SKM-1 treated with dmso at 0.1 percent for 144 hours (cell line): ENCODE data around the gene DDN.

ENCODE experiments used
- DNase-seq: peaks from one replicate; lab custom pipeline; 2025; ENCODE audit not compliant: unreplicated experiment; lab: John Stamatoyannopoulos, UW

The DDN gene

DNA sequence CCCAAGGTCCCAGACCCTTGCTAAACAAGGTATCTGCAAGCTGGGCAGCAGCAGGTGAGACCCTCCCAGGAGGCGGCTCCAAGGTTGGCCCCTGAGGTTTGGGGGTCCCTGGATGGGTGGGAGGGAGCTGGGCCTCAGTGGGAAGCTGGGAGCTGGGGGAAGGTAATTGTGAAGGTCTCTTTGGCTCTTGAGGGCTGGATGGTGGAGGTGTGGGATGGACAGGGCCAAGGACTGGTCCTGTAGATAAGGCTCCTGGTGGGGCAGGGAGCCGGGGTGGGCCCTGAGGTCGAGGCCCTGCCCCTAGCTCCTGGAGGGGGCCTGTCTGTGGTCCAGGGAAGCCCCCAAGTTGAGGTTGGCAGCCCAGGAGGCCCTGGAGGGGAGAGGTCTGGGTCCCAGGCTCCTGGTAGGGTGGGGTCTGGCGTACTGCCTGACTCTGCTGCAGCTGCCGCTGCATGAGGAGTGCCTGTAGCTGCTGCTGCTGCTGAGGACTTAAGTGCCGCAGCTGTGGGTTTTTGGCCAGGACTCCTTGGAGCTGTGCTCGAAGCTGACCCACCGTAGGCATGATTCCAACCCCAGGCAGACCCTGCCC lies 32.5 kb upstream of the DDN start:
- DNase-seq = no peak

DNA sequence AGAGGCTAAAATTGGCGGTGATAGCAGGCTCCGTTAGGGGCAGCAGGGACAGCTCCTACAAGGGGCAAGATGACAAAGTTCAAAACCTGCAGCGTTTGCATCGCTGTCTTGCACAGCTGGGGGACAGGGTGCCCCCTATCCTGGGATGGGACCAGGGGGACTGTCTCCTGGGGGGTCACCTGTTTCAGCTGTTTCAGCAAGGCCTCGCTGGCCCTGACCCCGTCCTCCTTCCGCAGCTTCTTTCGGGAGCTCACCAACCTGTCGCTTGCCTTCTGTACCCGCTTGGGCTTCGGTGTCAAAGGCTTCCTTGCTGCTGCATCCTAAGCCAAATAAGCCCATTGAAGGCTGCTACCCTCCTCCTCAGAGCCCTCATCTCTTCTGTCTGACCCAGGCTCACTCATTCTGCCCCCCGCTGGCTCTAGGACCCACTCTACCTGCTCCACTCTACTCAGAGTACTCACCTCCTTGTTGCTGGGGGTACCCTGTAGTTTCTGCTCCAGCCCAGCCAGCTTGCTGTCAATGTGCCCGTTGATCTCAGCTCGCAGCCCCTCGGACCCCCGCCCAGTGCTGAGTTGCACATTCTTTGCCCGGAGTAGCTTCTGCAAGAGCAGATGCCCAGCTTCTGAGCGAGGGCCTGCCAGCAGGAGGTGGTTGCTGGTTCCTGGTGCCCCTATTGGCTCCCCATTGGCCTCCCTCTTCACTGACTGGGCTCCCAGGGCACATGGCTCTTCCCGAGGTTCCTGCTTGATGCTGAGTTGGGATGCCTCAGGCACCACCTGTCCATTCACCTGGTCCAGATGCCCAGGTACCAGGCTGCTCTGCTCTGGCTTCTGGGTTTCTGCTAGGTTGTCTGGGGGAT lies 31.8 kb upstream of the DDN start:
- DNase-seq = no peak

DNA sequence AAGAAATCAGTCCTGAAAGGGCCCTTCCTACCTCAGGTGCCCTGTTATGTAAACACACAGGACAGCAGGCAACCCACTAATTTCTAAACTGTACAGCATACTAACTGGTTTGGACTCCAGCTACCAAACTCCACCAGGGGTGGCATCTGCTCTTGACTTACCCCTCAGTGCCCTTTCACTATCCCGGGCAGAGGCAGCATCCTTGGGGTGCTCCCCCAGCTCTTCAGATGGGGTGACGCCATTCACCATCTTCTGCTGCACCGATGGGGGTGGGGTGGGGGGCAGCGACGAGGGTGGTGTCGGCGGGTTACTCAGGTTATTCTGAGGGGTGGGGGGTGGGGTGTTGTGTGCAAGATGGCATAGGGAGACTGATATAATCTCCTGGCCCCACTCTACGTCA lies 30.9 kb upstream of the DDN start:
- no peak for DNase-seq

DNA sequence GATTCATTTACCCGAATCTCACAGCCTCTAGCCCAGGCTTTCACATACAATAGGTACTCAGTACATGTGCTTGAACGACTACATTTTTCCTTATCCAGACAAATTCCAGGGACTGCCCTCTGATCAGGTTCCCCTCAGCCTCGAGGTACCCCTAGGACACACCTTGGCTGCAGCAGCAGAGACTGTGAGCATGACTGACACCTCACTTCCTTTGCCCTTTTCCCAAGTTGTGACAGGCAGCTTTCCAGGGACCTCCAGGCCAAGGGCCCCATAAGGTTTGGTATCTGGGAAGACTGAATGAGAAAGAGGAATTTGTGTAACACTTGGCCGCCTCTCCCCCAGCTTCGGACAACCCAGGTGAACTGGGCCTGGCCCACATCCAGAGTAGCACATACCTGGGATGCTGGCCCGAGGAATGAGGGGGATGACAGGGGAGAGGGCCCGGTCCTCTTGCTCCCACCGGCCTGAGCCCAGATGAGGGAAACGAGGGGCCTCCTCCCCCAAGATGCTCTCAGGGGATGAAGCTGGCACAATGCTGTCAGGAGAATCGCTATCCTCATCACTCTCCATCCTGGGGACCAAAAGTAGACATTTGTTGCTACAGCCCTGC lies 29.6 kb upstream of the DDN start:
- no peak for DNase-seq

DNA sequence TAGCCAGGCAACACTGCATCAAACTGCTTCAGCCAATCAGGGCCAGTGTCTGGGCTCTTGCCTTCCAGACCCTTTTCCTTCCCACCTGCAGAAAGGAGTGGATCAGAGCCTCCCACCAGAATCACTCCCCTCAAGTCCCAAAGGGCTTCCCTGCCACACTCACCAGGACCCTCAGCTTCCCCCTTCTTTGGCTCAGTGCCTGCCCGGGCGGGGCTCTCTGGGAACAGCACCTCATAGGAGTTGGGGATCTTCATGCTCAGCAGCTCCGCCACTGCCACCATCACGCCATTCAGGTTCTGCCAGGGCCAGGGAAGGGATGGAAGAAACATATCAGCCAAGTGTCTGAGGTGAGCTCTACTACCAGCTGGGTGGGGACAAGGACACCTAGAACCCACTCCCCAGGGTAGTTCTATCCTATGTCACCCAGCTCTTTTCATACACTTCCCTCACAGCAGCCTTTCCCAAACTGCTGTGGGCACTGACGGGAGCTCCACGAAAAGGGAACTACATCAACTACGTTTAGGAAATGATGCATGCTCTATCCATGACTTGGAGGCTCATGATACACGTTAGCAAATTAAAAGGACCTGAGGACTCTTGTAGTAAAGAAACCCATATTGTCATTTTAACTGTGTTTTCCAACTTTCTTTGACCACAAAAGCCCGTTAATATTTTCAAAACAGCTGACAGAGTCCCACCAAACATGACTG lies 28.8 kb upstream of the DDN start:
- no peak for DNase-seq

DNA sequence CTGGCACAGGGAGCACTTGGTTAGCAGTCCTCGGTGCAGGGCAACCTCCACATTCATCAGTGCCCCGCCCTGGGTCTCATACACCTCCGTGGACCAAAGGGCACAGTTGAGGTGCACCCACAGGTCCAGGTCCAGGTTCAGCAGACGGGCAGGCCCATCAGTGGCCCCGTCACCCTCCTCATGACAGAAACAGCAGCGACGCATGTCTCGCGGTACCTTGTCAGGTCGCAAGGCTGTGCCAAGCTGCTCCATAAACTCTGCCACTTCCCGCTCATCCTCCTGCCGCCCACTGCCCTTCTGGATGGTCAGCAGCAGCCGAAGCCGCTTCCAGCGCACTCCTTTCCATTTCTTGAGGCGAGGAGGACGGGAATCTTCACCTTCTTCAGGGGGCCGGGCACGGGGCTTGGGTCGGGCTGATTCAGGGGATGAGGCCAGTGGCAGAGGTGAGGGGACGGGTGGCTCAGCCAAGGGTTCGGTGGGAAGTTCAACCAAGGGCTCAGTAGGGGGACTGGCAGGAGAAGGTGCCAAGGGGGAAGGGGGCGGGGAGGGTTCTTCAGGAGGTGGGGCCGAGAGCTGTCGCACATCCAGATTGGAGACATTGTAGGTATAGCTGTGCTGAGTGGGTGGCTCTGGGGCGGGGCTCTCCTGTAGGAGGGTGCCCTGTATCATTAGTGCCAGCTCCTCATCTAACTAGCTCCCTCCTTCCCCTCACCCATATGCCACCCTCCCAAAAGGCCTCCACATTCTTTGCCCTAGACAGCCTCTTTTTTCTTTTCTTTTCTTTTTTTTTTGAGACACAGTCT lies 27.7 kb upstream of the DDN start:
- DNase-seq = no peak

DNA sequence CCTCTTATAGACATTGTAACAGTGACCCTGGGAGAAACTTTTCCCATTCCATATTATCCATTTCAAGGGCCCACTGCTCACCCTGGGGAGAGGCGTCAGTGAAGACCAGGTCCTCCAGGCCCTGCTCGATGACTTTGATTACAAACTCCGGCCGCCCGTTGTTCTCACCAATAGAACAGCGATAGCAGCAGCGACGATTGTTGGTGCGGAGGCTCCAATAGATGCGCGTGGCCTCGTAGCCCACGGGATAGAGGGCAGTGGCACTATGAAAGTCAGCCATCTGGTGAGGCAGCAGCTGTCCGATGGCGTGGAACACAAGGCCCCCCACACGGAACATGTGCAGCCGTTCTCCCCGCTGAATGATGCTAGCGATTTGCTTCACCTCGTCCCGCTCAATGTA lies 26.9 kb upstream of the DDN start:
- no peak for DNase-seq

DNA sequence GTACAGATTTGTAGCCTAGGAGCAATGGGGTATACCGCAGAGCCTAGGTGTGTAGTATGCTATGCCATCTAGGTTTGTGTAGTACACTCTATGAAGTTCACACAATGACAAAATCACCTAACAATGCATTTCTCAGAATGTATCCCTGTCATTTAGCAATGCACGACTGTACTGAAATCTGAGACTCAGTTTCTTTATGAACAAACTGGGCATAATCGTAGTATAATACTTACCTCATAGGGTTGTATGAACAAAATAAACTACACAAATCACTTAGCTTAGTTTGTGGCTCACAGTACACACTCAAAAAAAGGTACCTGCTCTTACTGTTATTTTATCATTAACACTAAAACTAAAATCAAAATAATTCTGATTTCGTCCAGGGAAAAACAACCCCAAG lies 26.3 kb upstream of the DDN start:
- no peak for DNase-seq

DNA sequence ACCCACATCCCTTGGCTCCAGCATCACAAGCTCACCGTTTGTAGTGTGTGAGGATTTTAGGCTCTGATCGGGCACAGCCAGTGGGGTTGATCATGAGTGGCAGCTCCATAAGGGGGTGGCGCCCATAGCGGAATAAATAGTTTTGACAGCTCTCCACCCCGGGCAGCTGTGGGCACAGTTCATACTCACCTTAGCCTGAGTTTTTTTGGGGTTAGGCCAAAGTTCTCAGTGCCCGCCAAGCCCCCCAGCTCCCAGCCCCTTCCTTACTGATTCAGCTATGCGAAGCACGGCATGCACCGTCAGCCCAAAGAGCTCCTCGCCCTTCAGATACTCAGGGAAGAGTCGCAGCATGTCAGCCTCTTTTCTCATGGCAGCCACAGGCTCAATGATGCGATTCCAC lies 25.4 kb upstream of the DDN start:
- no peak for DNase-seq

DNA sequence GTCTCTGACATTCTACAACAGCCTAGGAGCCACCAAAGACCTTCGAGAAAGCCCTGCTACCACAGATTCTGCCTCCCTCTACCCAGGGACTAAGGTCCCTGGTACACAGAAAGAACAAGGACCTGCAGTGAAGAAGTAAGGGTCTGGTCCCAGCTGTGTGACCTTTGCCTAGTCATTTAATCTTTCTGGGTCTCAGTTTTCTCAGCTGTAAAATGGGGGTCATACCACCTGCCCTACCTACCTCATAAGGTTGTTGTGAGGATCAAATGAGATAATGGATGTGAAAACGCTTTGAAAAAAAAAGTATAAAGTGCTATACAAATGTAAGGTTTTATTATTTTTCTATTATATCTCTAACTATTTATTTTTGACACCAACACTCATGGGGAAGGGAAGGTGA lies 24.6 kb upstream of the DDN start:
- no peak for DNase-seq

DNA sequence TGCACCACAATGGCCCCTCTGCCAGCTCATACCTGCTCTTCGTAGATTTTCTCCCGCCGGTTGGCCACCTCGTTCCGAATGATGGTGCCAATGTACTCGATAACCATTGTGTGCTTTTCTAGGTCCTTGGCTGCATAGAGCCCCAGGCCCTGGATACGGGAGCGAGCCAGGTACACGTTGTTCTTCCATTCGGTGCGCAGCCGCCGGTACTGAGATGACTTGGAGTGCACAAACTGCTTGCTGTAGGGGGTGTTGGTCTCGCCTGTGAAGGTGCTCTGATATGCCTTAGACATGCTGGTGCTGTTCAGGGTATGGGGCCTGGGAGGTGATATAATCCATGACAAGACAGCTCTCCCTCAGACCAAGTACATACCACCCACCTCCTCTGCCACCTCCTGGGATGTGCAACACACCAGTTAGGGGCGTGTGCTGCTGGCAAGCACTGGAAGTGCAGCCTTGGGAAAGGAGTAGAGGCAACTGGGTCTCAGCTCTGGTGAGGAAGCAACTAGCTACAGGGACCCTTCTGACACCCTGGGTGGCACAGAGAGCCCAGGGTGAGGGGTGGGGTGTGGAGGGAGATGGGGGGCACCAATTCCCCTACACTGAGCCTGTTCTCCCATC lies 23.5 kb upstream of the DDN start:
- DNase-seq = no peak

DNA sequence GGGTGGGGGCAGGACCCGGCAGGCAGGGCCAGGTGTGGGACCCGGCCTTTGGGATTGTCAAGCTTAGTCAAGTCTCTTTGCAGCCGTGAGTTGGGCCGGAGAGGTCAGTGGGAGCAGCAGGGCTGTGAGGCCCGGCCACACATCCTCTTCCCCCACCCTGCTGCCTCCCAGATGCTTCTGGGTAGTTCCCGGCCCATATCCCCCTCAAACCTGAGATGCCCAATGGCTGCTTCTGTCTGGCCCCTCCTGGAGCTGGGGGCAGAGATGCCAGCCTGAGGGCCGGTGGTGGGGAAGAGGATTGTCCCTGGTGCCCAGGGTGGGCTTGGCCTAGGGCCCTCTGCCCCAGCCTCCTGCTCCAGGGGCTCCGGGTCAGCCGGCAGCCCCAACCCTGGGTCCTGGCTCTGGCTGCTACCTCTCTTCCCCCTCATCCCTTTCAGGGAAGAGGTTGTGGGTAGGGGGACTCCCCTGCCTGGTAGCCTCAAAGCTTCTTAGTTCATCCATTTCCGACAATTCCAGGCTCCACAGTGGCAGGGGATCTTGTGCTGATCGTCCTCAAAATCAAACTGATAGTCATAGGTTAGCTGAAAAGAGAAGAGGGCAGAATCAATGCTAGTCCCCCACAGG lies 22.2 kb upstream of the DDN start:
- no peak for DNase-seq

DNA sequence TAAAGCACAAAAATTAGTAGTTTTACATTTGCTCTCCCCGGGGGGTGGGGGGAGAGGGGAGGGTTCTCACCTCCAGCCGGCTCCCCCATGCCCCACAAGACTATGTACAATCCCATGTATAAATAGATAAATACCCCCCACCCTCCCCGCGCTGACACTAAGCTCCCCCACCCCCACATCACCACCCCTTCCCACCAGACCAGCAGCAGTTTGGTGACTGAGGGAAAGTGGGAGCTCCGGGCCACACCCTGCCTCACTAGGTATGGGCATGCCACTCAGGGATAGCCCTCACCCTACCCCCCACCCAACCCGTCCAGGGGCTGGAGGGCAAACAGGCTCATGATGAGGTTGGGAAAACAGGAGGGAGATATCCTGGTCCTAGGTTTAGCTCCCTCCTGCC lies 21.3 kb upstream of the DDN start:
- no peak for DNase-seq

DNA sequence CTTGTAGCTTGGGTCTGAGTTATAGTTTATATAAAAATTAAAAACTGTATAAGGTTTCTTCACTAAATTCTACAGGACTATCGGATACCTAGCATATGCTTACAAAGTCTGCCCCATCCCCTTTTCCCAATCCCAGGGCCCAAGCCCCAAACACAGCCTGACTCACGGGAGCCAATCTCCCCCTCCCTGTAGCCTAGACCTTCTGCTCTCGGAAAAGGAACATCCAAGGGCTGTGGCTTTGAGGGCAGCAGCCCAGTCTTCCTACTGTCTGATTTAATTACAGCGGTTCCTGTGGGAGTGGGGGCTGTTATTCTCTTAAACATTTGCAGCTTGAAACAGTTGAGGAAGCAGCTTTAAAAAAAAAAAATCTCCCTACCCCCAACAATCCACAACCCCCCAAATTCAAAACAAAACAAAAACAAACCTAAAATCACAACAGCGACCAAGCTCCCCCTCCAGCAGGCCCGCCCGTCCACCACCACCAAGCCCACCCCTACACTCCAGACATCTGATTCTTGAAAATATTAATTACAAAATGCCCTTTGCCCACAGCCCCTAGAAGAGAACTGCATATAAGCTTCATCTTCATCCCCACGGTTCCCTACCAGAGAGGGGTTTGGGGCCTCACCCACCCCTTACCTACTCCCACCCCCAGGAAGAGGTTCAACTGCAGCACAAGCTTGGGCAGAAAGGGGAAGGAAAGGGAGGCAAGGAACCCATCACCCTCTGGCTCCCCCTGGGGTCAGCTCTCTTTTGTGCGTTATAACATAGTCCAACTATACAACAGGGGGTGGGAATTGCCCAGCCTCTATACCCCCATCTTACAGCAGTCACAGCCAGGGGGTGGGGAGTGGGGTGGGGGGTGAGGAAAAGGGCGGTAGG lies 20.5 kb upstream of the DDN start:
- DNase-seq = peak; percentile 43

DNA sequence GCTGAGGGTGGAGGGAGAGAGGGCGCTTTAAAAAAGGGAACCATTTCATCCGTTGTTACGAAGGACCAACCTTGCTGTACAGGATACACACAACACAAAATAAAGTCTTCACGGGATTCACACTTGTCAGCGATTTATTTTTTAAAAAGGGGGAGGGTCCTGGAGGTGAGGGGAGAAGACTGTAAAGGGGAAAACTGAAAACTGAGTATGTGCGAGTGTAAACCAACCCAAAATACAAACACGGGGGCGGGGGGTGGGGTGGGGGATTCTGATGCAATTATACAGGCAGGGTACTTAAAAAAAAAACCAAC lies 19.9 kb upstream of the DDN start:
- DNase-seq = peak; percentile 42

DNA sequence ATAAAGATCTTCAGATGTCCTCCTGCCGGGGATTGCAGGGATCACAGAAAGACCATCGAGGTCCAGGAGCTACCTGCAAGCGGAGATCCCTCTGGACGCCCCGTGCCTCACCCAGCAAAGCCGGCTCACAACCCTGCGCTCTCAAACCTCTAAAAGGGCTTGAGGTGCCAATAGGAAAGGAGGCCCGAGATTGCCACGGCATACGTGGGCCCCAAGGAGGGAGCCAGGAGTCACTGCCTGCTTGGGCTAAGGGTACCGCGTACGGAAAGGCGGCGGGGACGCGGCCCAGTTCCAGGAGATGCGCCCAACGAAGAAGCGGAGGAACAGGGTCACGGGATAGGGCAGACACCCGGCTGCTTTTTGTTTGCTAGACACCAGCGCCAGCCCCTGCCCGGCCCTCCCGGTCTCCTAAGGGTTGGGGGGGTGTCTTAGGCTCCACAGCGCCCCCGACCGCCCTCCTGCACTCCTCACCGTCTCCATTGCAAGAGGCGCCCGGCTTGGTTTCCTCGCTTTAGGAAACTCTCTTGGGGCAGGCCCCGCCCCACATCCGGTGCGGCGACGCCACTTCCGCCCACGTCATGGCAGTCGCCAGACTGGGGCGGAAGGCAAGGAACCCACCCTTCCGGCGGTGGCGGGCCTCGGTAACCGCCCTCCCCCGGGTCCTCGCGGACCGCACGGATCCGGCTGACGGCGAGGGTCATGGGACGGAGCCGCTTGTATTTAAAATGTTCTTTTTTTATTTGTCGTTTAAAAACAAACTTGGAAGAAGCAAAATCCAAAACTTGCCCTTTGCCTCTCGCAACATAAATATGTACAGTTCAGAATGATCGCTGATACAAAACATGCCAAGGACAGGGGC lies 19.3 kb upstream of the DDN start, which contains the start of gene PRKAG1:
TSS of gene PRKAG1 (minus strand) at position 516 of the 859 bp plus-strand sequence. CDS start at position 480, 36 bp downstream.
- DNase-seq = peak; percentile 72

DNA sequence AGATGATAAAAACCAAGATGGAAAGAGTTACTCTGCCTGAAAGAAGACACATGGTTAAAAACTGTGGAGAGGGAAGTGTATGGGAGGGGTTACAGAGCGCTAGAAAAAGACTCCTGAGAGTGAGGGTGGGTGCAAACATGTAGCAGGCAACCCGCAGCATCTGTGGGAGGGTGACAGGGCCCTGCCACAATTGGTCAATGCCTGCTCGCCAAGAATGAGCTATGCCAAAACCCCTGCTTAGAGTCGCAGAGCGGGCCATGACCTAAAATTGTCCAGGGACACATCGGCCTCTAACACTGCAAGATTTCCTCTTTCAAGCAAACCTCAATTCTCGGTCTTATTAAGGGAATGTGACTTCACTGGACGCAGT lies 18.7 kb upstream of the DDN start:
- peak; percentile 36 for DNase-seq

DNA sequence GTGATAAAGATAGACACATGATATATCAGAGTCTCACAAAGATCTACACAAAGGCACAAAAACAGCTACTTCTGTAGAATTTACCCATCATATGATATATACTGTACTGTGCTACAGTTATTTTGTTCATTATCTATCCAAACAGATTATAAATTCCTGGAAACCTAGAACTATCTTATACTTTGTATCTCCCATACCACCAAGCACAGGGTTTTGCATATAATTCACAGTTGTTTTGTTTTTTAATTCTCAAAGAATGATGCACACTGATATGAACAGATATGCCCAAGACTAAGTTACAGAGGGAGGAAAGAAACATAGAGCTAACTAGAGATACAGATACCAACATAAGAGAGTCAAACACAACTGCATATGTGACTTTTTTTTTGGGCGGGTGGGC lies 16.0 kb upstream of the DDN start:
- DNase-seq = no peak
